Ishikawa (cell line): Measurements from ENCODE around the gene KRTAP10-11.

Experiments
- CEBPB ChIP-seq: IDR thresholded peaks from 2 replicates; pipeline ENCODE4 v1.6.1; 2012
- EP300 ChIP-seq: IDR thresholded peaks from 2 replicates; pipeline ENCODE4 v1.6.1; 2012; ENCODE audit warnings: borderline replicate concordance
- REST ChIP-seq: IDR thresholded peaks from 2 replicates; pipeline ENCODE4 v1.6.1; 2012; ENCODE audit warnings: low read depth, mild to moderate bottlenecking
- ZBTB7A ChIP-seq: IDR thresholded peaks from 2 replicates; pipeline ENCODE4 v1.6.1; 2012; ENCODE audit warnings: low read depth

GRCh38 chr21:44639331-44639655, 6.9 kb upstream of the KRTAP10-11 start:
- TF ChIP-seq EP300 (no peak), ZBTB7A (no peak), REST (no peak), CEBPB (no peak)
